COR-L47 (cell line): ENCODE measurements around the gene LIN52.
"Not testable (repeated sequence)": the region's sequence is repeated elsewhere in the genome, so short reads cannot be mapped to it uniquely, and the experiment has no call there.

Experiments used
- DNase-seq: peaks from one replicate; lab custom pipeline; 2025; lab: John Stamatoyannopoulos, UW

Gene LIN52

GRCh38 chr14:74109369-74109768 lies 24.6 kb downstream of the LIN52 start:
- no peak for DNase-seq

- DNase-seq: peak; percentile 46
Measured at GRCh38 chr14:74111395-74112216, 26.9 kb downstream of the LIN52 start.

GRCh38 chr14:74125487-74125886 lies 40.7 kb downstream of the LIN52 start:
- not testable (repeated sequence) for DNase-seq

- DNase-seq: no peak
Measured at GRCh38 chr14:74126315-74127013, 41.7 kb downstream of the LIN52 start.

- no peak for DNase-seq
Measured at GRCh38 chr14:74127634-74128033, 42.9 kb downstream of the LIN52 start.

- no peak for DNase-seq
Measured at GRCh38 chr14:74133833-74134481, 49.2 kb downstream of the LIN52 start.

GRCh38 chr14:74134484-74134883 lies 49.7 kb downstream of the LIN52 start:
- no peak for DNase-seq

GRCh38 chr14:74135426-74135825 lies 50.7 kb downstream of the LIN52 start:
- no peak for DNase-seq

GRCh38 chr14:74140374-74140850 lies 55.7 kb downstream of the LIN52 start:
- no peak for DNase-seq

- no peak for DNase-seq
Measured at GRCh38 chr14:74141703-74142102, 56.9 kb downstream of the LIN52 start.

- DNase-seq: no peak
Measured at GRCh38 chr14:74142523-74142922, 57.8 kb downstream of the LIN52 start.

GRCh38 chr14:74144789-74145188 lies 60.0 kb downstream of the LIN52 start:
- no peak for DNase-seq

- DNase-seq: no peak
Measured at GRCh38 chr14:74147571-74147970, 62.8 kb downstream of the LIN52 start.

- DNase-seq: no peak
Measured at GRCh38 chr14:74148705-74149104, 63.9 kb downstream of the LIN52 start.

- no peak for DNase-seq
Measured at GRCh38 chr14:74155287-74155686, 70.5 kb downstream of the LIN52 start.

GRCh38 chr14:74155749-74156148 lies 71.0 kb downstream of the LIN52 start:
- no peak for DNase-seq

- DNase-seq: no peak
Measured at GRCh38 chr14:74160763-74161162, 76.0 kb downstream of the LIN52 start.

- DNase-seq: no peak
Measured at GRCh38 chr14:74161526-74162158, 76.9 kb downstream of the LIN52 start.

GRCh38 chr14:74169906-74170305 lies 85.2 kb downstream of the LIN52 start:
- DNase-seq: no peak

- no peak for DNase-seq
Measured at GRCh38 chr14:74176400-74176793, 91.6 kb downstream of the LIN52 start.

- DNase-seq: no peak
Measured at GRCh38 chr14:74179856-74180255, 95.1 kb downstream of the LIN52 start.

GRCh38 chr14:74190927-74191575 lies 106.3 kb downstream of the LIN52 start:
- no peak for DNase-seq
